IMR-90 (cell line): ENCODE measurements around the gene LAMTOR4.

ENCODE experiments used
- BHLHE40 ChIP-seq: fragments of 150-350 bp; IDR thresholded peaks from 2 replicates; pipeline ENCODE4 v1.6.1; 2016; ENCODE audit warnings: mild to moderate bottlenecking, low read depth, low read length
- CEBPB ChIP-seq: IDR thresholded peaks from 2 replicates; pipeline ENCODE4 v1.6.1; 2012; ENCODE audit warnings: low read depth, low read length, improper control_type of control experiment
- CHD1 ChIP-seq: IDR thresholded peaks from 2 replicates; pipeline ENCODE4 v1.6.1; 2012; ENCODE audit warnings: low read depth, low read length, improper control_type of control experiment
- CTCF ChIP-seq: conservative IDR thresholded peaks from 2 replicates; pipeline ENCODE4 v1.5.1; 2012; ENCODE audit warnings: mild to moderate bottlenecking, low read depth, low read length, improper control_type of control experiment
- ELK1 ChIP-seq: fragments of 150-350 bp; IDR thresholded peaks from 2 replicates; pipeline ENCODE4 v1.6.1; 2016; ENCODE audit warnings: low read depth, mild to moderate bottlenecking, low read length, moderate library complexity, borderline replicate concordance
- FOS ChIP-seq: fragments of 150-350 bp; IDR thresholded peaks from 2 replicates; pipeline ENCODE4 v1.6.1; 2016; ENCODE audit warnings: low read depth, low read length
- MAFK ChIP-seq: IDR thresholded peaks from 2 replicates; pipeline ENCODE4 v1.6.1; 2012; ENCODE audit warnings: low read depth, low read length, improper control_type of control experiment
- MAZ ChIP-seq: IDR thresholded peaks from 2 replicates; pipeline ENCODE4 v1.6.1; 2012; ENCODE audit warnings: low read depth, mild to moderate bottlenecking, low read length, improper control_type of control experiment, moderate library complexity, borderline replicate concordance
- MXI1 ChIP-seq: IDR thresholded peaks from 2 replicates; pipeline ENCODE4 v1.6.1; 2012; ENCODE audit warnings: low read depth, mild to moderate bottlenecking, low read length, moderate library complexity, borderline replicate concordance
- POLR2A ChIP-seq: IDR thresholded peaks from 2 replicates; pipeline ENCODE4 v1.6.1; 2012; ENCODE audit warnings: mild to moderate bottlenecking, low read depth, low read length
- RAD21 ChIP-seq: IDR thresholded peaks from 2 replicates; pipeline ENCODE4 v1.6.1; 2012; ENCODE audit warnings: low read length, improper control_type of control experiment
- RFX5 ChIP-seq: IDR thresholded peaks from 2 replicates; pipeline ENCODE4 v1.8.0; 2012; ENCODE audit warnings: low read depth, mild to moderate bottlenecking, low read length, moderate library complexity
- SMC3 ChIP-seq: fragments of 150-350 bp; IDR thresholded peaks from 2 replicates; pipeline ENCODE4 v1.6.1; 2016; ENCODE audit warnings: low read depth, mild to moderate bottlenecking, antibody characterized with exemption, low read length, moderate library complexity

- TF ChIP-seq CTCF (no peak), RFX5 (no peak), FOS (no peak), POLR2A (no peak), RAD21 (no peak), MAFK (no peak), MAZ (no peak), SMC3 (no peak), MXI1 (no peak), CEBPB (no peak), CHD1 (no peak), ELK1 (no peak), BHLHE40 (no peak)
These were observed 27.7 kb downstream of the LAMTOR4 start for GRCh38 chr7:100176096-100177044.
